Measurements from ENCODE around the gene PERM1.
A peak's percentile ranks its signal among the peaks of the same experiment; 100 is the strongest.

GRCh38 chr1:1019122-1019999 is 37.5 kb upstream of the PERM1 start:
- peak; percentile 47 for TF ChIP-seq CTCF (IDR thresholded peaks at IDR 0.05)
- no peak for TF ChIP-seq EZH2 (IDR thresholded peaks at IDR 0.05; ENCODE audit: borderline replicate concordance, insufficient read depth, low read depth, low read length, poor library complexity, severe bottlenecking)
